CD1c-positive myeloid dendritic cell (primary cell): Measurements from ENCODE around the gene CLOCK.
A peak's percentile ranks its signal among the peaks of the same experiment; 100 is the strongest.

Experiments used
- DNase-seq: peaks from one replicate; pipeline ENCODE4 v3.0.0-alpha.2; 2016; ENCODE audit errors: extremely low spot score

Gene CLOCK

DNA sequence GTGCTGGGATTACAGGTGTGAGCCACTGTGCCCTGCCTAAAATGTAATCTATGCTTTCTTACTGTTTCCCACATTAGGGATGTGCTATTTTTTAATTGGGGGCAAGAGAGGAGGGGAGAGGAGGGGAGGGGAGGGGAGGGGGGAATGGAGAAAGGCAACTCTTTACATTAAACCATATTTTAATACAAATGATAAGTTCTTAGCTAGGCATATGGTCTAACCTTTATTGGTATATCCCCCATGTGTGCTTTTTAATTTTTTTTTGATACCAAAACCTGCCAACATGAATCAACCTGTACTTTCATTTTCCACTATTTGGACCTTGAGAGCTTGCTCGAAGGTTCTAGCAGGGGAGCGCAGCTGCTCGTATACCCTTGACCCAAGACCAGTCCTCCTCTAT, 6.4 kb downstream of the CLOCK start:
- no peak for DNase-seq

DNA sequence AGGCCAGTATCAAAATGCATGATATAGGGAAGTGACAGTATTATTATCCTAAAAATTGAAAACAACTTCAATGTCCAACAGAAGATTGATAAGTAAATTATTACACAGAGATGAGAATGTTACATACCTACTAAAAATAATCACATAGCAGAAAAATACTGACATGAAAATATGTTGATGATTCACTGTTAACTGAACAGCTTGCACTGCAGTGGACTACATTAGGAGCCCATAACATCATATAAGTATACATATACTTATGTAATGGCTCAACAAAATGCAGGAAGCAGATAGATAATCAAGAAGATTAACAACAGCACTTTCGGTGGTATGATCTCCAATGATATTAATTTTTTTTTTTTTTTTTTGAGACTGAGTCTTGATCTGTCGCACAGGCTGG, 7.1 kb downstream of the CLOCK start:
- no peak for DNase-seq

DNA sequence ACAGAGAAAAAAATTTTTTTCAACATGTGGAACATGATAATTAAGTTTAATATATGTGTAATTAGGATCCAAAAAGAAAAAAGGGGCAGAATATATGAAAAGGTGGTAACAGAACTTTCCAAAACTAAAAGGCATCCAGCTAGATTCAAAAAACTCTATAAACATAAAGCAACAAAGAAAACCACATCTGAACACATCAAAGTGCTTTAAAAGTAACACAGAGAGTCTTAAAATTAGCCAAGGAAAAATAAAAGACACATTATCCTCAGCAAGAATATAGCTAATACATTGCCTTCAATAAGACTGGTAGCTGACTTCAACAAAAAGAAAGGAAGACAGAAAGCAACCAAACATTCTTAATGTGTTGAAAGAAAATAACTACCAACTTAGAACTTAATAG, 8.2 kb downstream of the CLOCK start:
- no peak for DNase-seq

DNA sequence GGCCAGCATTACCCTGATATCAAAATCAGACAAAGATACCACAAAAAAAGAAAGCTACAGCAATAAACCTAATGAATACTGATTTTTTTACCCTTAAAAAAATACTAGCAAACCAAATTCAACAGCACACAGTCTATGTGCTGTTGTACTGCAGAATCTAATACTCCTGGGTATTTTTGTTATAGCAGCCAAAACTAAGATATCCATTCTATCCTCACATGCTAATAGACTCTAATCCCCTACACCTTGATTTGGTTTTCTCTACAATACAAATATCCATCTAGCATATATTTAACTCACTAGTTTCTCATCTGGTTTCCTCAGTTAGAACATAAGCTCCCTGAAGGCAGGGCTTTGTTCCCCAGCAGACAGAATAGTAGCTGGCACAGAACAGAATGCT, 12.4 kb downstream of the CLOCK start:
- DNase-seq: no peak

DNA sequence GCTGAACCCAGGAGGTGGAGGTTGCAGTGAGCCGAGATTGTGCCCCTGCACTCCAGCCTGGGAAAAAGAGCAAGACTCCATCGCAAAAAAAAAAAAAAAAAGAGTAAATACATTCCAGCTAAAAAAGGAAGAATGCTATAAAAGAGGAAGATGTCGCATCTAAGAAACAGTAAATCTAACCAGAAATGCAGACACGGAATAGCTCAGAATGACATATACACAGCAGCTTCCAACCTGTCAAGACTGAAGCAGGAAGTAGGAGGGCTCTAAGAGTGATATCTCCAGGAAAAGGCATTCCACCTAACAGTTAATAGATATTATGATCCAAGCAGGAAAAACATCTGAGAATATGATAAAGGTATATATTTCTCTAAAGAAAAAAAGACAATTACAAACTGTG, 16.0 kb downstream of the CLOCK start:
- DNase-seq: peak; percentile 5

DNA sequence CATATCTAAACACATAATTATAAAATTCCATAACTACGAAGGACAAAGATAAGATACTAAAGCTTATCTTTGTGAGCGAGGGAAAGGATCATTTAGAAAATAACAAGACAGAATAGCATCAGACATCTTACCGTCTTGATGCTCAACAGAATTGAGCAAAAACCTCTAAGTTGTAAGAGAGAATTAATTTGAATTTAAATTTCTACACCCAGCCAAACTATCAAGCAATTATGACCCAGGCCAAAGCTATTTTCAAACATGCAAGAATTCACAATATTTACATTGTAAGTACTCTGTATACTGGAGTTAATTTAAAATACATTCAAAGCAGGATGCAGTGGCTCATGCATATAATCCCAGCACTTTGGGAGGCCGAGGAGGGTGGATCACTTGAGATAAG, 16.5 kb downstream of the CLOCK start:
- no peak for DNase-seq

DNA sequence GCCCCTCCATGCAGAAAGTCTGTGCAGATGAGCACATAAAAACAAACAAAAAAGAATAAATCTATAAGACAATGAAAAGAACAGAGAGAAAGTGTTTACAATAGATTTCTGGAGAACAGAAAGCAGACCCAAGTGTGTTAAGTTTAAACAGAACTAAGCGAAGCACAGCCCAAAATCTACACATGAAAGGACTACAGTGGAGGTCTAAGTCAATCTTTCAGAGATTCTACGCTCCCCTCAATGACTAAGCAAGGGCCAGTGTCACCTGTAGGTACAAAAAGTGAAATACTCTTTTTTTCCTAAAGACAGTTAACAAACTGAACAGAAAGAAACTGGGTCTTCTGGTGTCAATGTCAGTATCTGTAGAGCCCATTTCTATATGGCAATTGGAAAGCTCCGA, 18.2 kb downstream of the CLOCK start:
- DNase-seq: no peak

DNA sequence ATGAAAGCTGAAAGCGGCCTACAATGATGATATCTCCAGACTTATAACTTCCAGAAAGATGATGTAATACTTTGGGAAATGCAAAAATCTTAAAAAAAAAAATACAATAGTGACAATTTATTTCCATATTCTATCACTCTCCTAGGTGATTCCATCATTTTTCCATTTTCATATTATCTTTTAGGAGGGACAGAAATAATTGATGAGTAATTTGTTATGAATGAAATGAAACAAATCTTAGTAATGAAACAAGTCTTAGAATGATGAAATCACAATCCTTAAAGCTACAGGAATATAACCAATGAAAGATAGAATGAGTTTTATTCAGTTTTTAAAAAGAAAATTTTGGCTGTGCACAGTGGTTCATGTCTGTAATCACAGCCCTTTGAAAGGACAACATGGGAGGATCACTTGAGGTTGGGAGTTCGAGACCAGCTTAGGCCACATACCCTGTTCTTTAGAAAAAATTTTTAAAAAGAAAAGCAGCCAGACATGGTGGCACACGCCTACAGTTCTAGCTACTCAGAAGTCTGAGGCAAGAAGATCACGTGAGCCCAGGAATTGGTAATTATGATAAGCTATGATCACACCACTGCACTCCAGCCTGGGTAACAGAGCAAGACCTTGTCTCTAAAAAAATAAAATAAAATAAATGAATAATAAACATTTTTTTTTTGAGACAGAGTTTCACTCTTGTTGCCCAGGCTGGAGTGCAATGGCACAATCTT, 21.7 kb downstream of the CLOCK start:
- no peak for DNase-seq

DNA sequence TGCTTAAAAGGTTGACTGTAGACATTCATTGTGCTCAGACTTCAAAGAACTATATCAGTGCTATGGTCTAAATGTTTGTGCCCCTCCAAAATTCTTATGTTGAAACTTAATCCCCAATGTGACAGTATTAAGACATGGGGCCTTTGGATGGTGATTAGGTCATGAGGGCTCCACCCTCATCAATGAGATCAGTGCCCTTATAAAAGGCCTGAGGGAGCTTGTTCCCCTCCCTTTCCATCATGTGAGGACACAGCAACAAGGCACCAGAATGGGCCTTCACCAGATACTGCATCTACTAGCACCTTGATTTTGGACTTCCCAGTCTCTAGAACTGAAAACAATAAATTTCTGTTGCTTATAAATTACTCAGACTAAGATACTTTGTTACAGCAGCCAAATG, 28.3 kb downstream of the CLOCK start:
- DNase-seq: no peak

DNA sequence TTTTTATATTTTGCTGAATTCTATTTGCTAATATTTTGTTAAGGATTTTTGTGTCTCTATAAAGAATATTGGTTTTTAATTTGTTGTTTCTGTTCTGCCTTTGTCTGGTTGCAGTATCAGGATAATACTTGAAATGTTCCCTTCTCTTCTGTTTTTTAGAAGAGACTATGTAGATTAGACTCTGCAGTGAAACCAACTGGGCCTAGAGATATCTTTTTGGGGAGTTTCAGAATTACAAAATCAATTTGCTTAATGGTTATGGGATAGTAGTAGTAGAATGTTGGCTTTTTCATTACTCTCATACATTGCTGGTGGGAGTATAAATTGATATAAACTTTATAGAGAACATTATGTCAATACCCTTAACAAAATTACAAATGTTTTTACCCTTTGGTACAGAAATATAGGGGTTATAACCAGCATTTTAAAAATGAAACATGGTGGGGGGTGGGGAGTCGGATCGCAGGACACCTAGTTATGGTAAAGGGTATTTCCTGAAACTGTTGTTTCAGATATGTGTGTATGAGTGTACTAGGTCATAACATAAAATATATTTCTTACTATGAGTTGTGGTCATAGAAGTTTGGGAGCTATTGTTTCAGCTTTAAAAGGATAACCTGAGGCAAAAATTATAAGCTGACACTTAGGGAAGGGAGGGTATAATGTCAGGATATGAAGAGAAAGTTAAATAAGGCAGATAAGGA, 29.0 kb downstream of the CLOCK start:
- no peak for DNase-seq

DNA sequence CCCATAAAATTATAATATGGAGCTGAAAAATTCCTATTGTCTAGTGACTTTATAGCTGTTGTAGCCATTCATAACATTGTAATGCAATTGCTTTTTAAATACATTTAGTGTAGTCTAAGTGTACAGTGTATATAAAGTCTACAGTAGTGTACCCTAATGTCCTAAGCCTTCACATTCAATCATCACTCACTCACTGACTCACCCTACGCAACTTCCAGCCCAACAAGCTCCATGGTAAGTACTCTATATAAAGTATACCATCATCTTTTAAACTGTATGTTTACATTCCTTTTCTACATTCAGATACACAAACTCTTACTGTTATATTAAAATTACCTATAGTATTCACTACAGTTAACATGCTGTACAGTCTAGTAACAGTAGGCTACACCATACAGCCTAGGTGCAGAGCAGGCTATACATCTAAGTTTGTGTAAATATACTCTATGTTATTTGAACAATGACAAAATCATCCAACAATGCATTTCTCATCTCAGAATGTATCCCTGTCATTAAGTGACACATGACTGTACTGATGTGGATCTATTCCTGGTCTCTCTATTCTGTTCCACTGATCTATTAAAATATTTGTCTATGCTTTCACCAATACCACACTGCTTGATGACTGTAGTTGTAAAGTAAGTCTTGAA, 33.7 kb downstream of the CLOCK start:
- DNase-seq: no peak

DNA sequence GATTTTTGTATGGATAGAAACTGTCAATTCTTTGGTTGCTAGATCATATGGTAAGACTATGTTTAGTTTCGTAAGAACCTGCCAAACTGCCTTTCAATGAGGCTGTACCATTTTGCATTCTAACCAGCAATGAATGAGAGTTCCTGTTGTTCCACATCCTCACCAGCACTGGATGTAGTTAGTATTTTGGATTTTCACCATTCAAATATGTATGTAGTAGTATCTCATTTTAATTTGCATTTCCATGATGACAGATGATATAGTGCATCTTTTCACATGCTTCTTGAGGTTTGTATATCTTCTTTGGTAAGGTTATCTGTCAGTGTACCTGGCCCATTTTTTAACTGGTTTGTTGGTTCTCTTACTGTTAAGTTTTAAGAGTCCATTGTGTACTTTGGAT, 34.6 kb downstream of the CLOCK start:
- DNase-seq: no peak

DNA sequence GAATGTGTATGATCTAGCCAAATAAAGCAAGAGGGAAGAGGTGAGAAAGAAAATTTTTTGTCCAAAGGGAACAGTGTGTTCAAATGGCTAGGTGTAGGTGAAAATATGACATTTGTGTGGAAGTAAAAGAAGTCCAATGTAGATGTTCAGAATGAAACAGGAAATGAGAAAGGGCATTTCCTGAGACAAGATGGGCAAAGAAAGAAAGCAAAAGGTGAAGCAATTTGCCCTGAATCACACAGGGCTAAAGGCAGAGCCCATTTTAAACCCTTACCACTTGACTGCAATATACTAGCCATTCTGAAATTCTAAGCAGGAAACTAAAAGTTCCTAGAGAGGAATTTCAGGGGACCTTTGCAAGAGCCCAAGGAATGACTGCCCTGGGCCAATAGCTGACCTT, 36.0 kb downstream of the CLOCK start:
- no peak for DNase-seq

DNA sequence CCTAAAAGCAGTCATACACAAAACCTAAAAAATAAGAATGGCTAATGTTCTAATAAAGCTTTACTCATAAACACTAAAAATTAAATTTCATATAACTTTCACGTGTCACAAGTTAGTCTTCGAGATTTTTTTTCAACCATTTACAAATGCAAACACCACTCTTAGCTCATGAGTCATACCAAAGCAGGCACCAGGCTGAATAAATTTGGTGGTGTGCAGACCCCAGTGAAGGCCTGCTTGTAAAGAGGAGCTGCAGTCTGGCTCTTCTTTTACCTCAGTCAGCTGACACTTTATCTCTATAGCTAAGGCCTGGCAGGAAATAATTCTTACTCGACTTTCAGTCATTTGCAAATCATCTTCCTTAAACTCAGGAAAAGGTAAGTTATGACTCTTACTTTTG, 37.4 kb downstream of the CLOCK start:
- no peak for DNase-seq

DNA sequence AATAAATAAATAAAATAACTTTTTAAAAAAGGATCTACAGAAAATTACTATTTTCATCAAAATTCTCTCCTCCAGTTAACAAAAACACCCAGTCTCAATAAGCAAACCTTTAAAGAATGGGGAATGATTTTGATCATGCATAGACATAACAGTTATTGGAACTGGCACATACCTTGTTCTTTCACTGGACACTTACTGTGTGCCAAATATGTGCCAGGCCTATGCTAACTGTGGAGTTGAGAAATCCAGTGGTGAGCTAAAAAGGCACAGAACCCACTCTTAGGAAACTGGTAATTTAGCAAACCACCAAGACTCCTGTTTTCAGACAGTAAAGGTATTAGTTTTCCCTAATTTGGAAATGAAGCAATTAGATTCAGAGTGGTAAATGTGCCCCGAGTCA, 39.1 kb downstream of the CLOCK start:
- no peak for DNase-seq

DNA sequence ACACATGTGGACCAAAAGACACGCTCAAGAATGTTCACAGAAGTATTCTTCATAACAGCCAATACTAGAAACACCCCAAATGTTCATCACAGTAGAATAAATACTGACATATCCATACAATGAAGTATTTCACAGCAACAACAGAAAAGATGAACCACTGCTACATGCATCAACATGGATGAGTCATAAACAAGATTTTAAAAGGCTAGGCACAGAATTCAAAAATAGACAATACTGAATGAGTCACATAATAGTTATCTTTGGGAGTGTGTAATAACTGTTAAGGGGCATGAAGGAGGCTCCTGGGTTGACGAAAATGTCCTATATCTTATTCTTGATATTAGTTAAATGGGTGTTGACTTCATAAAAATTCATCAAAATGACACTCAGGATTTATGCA, 43.5 kb downstream of the CLOCK start:
- no peak for DNase-seq

DNA sequence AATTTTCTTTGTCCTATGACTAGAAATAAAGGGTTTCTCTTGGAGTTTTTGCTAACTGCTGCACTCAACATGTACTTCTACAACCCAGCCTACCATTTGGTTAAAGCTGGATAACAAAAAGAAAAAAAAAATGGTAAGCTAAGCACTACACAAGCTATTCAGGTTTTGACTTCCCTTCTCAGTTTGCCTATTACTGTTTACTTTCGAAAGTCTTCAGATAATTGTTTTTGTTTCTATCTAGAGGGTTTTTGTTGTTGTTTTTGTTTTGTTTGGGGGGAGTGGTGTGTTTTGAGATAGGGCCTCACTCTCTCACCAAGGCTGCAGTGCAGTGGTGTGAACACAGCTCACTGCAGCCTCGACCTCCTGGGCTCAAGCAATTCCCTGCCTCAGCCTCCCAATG, 46.6 kb downstream of the CLOCK start:
- no peak for DNase-seq

DNA sequence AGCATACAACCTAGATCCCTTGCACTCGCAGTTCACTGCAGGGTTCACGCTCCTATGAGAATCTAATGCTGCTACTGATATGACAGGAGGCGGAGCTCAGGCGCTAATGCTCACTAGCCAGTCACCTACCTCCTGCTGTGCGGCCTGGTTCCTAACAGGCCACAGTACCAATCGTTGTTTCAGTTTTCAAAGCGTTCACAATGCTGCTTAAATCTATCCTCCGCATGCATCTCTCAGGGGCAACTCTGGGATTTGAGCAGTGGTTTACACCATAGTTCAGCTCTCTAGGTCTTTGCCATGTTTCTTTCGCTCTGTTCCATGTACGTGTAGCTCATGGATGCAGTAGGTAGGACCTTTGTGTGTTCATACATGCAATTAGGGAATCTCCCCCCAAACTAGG, 47.2 kb downstream of the CLOCK start:
- no peak for DNase-seq

DNA sequence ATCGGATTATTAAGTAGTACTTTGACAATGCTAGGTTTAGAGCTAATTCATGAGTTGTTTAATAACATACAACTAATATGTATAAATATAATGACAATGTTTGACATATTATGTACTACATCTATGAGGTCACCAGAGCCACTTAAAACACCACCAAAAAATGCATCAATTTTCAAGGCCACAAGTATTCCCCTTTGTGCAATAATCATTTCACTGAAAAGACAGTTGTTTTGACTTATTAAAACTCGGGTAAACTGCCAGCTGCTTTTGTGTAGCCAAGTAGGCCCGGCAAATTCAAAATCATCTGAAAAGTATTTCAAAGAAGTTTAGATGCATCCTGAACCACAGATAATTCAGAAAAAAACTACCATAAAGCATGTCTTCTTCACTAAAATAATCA, 48.7 kb downstream of the CLOCK start:
- DNase-seq: no peak

DNA sequence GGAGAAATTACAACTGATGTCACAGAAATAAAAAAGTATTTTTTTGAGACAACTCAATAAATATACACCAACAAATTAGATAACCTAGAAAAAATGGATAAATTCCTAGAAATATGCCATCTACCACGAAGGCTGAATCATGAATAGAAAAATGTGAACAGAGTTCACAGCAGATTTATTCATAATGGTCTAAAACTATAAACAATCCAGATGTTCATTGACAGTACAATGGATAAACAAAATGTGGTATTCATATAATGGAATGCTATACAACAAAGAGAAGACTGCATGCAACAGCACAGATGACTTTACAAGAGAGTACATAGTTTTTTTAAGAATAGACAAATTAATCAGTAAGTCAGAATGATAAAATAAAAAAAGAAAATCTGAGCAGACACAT, 55.2 kb downstream of the CLOCK start:
- no peak for DNase-seq

DNA sequence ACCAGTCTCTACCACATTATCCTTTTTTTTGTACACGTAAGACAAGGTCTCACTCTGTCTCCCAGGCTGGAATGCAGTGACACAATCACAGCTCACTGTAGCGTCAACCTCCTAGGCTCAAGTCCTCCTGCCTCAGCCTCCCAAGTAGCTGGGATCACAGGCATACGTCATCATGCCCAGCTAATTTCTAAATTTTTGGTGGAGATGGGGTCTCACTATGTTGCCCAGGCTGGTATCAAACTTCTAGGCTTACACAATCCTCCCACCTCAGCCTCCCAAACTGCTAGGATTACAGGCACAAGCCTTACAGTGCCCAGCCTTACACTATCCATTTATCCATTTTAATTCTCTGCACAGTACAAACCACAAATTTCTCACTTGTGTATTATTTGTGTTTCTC, 58.0 kb downstream of the CLOCK start:
- DNase-seq: no peak

DNA sequence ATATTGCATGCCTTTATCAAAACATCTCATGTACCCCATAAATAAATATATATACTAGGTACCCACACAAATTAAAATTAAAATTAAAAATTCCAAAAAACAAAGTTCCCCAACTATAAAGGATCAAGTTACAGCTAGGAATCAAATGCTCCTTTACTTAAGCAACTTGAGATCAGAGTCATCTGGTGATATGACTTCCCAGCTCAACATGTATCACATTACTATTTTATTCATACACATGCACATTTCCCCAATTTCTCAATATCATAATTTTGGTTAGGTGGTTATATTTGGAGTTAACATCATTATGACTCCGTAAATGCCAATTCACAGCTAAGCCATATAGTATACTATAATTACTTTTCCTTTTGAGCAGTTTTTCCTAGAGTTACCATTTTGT, 60.9 kb downstream of the CLOCK start:
- DNase-seq: no peak

DNA sequence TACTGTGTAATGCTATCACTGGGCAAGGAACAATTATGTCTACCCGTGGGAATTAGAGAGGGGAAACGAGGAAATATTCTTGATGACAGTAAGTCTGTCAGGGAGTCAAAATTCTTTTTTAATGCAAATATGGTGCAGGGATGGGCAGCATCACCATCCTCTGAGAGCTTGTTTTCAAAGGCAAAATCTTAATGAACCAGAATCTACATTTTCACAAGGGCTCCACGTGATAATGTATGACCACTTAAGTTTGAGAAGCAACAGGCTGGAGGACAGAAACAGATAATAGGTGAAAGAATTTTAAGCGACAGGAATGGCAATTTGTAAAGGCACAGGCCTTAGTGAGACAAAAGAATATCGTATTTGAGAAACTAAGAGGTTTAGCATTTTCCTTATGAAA, 63.4 kb downstream of the CLOCK start:
- DNase-seq: no peak
